Measurements from ENCODE around the gene F13B.

DNA sequence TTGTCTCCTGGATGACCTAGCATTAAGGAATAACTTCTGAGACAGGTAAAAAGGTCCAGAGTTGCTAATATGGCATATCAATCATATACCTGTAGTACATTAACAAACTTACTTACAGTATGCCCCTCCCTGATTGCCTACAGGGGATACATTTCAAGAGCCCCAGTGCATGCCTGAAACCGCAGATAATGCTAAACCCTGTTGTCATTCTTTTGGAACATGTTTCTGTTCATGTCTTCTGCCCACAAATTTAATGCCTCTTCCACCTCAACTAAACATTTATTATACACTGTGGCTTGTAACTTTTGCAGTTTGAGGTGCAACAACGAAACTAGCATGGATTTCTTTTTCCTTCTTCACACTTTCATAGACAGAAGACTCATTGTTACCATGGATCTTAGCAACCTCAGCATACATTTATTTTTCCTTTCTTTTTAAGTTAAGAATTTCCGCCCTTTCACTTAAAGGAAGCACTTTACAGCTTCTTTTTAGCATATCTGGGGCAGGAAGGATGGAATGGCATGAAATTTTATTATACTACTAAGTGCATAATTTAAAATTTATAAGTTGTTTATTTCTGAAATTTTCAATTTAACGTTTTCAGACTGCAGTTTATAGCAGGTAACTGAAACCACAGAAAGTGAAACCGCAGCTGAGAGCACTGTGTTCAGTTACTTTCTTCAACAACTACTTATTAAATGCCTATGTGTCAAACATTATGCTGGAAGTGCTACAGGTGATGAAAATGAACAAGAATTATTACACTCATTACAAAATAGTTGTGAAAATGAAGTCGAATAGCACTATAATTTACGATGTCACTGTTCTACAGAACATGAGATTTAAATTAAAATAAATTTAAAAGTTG, 25.3 kb downstream of the F13B start:
- TF ChIP-seq, protein P1, sequence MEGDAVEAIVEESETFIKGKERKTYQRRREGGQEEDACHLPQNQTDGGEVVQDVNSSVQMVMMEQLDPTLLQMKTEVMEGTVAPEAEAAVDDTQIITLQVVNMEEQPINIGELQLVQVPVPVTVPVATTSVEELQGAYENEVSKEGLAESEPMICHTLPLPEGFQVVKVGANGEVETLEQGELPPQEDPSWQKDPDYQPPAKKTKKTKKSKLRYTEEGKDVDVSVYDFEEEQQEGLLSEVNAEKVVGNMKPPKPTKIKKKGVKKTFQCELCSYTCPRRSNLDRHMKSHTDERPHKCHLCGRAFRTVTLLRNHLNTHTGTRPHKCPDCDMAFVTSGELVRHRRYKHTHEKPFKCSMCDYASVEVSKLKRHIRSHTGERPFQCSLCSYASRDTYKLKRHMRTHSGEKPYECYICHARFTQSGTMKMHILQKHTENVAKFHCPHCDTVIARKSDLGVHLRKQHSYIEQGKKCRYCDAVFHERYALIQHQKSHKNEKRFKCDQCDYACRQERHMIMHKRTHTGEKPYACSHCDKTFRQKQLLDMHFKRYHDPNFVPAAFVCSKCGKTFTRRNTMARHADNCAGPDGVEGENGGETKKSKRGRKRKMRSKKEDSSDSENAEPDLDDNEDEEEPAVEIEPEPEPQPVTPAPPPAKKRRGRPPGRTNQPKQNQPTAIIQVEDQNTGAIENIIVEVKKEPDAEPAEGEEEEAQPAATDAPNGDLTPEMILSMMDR (IDR thresholded peaks at IDR 0.05; ENCODE audit: extremely low read depth in 1 of 2, insufficient read depth in 1 of 2, low read depth in 1 of 2, low read length in 2 of 2) = no peak
- TF ChIP-seq EZH2 (IDR thresholded peaks at IDR 0.05; ENCODE audit: borderline replicate concordance, low read depth, low read length, severe bottlenecking) = no peak
